Colonic mucosa (tissue), 4 donors: ENCODE measurements around the gene PLTP. TPM values are rescaled to one million over a fixed set of nuclear protein-coding genes. Genes with fewer than 3 reads are reported as not detected.
A peak's percentile ranks its signal among the peaks of the same experiment; 100 is the strongest.

Experiments used
- DNase-seq: peaks from one replicate; pipeline ENCODE4 v3.0.0-alpha.2; 2020
- H3K27ac ChIP-seq: fragments of 200-600 bp; one replicate; pipeline ENCODE4 v1.8.0; 2021
- H3K27me3 ChIP-seq: fragments of 200-600 bp; one replicate; pipeline ENCODE4 v1.8.0; 2021
- H3K36me3 ChIP-seq: fragments of 200-600 bp; one replicate; pipeline ENCODE4 v1.8.0; 2021
- H3K4me1 ChIP-seq: fragments of 200-600 bp; one replicate; pipeline ENCODE4 v1.8.0; 2021; ENCODE audit warnings: mild to moderate bottlenecking
- H3K4me3 ChIP-seq: fragments of 200-600 bp; one replicate; pipeline ENCODE4 v1.8.0; 2021
- H3K9ac ChIP-seq, 2 donors: one replicate each; pipeline ENCODE4 v1.7.0; 2013; ENCODE audit warnings: control low read depth in 2 of 2, low read depth in 2 of 2, low read length in 2 of 2
- H3K9me3 ChIP-seq: fragments of 200-600 bp; one replicate; pipeline ENCODE4 v1.8.0; 2021
- CTCF ChIP-seq: fragments of 200-600 bp; IDR thresholded peaks from one replicate; pipeline ENCODE4 v1.8.0; 2022; ENCODE audit warnings: antibody characterized with exemption, mild to moderate bottlenecking
- intact Hi-C: fragments of 100-400 bp; cut with DNase I; formaldehyde crosslinking; loops from one replicate; pipeline ENCODE4 v1.14.1; 2022
- total RNA-seq, 2 donors: library from RNA; stranded (reverse); fragmentation: NEBNext Ultra II Directional in 1 of 2; extraction: Animal tissue kit (Norgen Biotek cat#: 25700) in 1 of 2; gene quantifications; one replicate each; pipeline ENCODE4 v1.2.1, GENCODE V29; 2021
- donor health status: healthy.
- donor health status: DM: no; HTN: no; CAD: no.
- donor health status: DM: no; HTN: no; CAD: no.

PLTP gene
- total RNA-seq, 2 donors from 2014 or later = 17.4 to 36.2 TPM

DNA sequence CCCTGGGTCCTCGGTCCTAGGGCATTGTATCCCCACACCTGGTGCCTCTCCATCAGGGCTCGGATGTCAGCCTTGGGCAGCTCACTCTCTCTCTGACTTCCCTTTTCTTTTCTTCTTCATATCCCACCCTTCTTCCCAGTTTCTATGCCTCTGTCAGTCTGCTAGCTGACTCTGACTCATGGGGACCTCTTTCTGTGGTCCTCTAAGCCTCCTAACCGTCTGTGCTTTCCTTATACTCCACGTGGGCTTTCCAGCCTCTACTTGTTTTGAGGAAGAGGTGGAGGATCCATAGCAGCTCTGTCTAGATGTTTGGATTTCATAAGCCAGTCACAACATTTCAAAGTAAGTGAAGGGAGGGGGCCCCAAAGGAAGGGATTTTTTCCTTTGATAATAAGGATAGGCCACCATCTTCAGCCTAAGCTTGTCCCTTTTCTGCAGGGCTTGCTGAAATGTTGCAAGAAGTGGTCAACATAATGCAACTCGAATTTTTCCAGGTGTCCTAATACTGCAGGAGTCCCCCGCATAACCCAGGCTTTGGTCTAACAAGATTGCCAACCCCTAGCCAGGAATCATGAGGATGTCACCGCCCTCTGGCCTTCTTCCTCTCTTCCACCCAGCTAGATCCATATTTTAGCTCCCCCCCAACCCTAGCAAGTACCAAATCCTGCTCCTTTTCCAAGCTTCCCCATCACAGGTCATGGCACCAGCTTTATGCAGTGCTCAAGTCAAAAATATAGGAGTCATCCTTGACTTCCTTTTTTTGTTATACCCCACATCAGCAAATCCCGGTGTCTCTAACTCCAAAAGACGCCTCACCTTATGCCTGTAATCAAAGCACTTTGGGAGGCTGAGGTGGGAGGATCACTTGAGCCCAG is 8.7 kb upstream of the PLTP start:
- peak overlapping the region; percentile 37 for H3K27ac ChIP-seq
- no peaks in the 10 kb centered on the region for H3K27me3 ChIP-seq
- TF ChIP-seq CTCF = no peak
- H3K9ac ChIP-seq = peak overlapping the region in 1 of 2 donors; percentile 24
- no peak overlapping the region for H3K4me3 ChIP-seq
- H3K36me3 ChIP-seq = no peaks in the 10 kb centered on the region
- DNase-seq = no peak
- H3K9me3 ChIP-seq = no peaks in the 10 kb centered on the region
- no peaks in the 10 kb centered on the region for H3K4me1 ChIP-seq
- intact Hi-C loops = no loop called here

- Histone ChIP-seq H3K4me1 (no peaks in the 10 kb centered on the region), H3K9ac (peak overlapping the region in 1 of 2 donors; percentile 24), H3K36me3 (no peaks in the 10 kb centered on the region), H3K27me3 (no peaks in the 10 kb centered on the region), H3K27ac (peak overlapping the region; percentile 37), H3K9me3 (no peaks in the 10 kb centered on the region), H3K4me3 (no peak overlapping the region)
- no peak for TF ChIP-seq CTCF
- DNase-seq = peak; percentile 54
- intact Hi-C loops = no loop called here
Measured at GRCh38 chr20:45919542-45920399, 7.8 kb upstream of the PLTP start.

GRCh38 chr20:45918779-45919537 is 7.0 kb upstream of the PLTP start:
- Histone ChIP-seq H3K36me3 (no peaks in the 10 kb centered on the region), H3K9me3 (no peaks in the 10 kb centered on the region), H3K4me1 (no peaks in the 10 kb centered on the region), H3K27me3 (no peaks in the 10 kb centered on the region), H3K9ac (no peak overlapping the region), H3K4me3 (no peak overlapping the region), H3K27ac (peak overlapping the region; percentile 75)
- intact Hi-C loops = no loop called here
- DNase-seq = no peak
- TF ChIP-seq CTCF = no peak

DNA sequence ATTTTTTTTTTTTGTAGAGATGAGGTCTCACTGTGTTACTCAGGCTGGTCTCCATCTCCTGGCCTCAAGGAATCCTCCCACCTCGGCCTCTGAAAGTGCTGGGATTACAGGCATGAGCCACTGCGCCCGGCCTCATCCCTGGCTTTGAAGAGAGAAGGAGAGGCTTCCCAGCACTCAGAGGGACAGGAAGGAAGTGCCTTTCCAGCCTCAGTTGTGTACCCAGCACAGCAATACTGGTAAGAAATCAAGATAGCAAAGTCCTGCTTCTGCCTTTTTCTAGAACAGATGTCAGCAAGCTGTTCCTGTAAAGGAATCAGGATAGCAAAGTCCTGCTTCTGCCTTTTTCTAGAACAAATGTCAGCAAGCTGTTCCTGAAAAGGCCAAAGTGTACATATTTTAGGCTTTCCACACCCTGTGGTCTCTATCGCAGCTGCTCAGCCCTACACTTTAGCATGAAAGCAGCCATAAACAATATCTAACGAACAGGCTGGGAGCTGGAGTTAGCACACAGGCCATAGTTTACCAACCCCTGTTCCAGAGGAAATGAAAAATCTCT is 6.3 kb upstream of the PLTP start:
- intact Hi-C loops = no loop called here
- Histone ChIP-seq H3K27ac (peak overlapping the region; percentile 75), H3K27me3 (no peaks in the 10 kb centered on the region), H3K4me3 (no peak overlapping the region), H3K4me1 (no peaks in the 10 kb centered on the region), H3K9me3 (no peaks in the 10 kb centered on the region), H3K9ac (peak overlapping the region in 1 of 2 donors; percentile 51), H3K36me3 (no peaks in the 10 kb centered on the region)
- TF ChIP-seq CTCF = no peak
- DNase-seq = no peak

DNA sequence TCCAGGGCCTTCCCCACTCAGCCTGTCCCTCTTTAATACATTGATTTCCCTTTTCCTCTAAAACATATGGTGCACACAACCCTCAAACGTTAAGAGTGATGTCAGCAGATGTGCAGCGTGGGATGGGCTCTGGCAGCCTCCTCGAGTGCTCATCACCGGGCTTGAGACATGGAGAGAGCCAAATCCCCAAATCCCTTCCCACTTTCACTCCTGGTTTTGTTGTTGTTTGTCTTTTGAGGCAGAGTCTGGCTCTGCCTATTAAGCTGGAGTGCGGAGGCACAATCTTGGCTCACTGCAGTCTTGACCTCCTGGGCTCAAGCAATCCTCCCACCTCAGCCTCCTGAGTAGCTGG is 5.8 kb upstream of the PLTP start:
- no peaks in the 10 kb centered on the region for H3K36me3 ChIP-seq
- H3K27me3 ChIP-seq = no peaks in the 10 kb centered on the region
- no peaks in the 10 kb centered on the region for H3K9me3 ChIP-seq
- TF ChIP-seq CTCF = no peak
- DNase-seq = no peak
- H3K4me3 ChIP-seq = no peak overlapping the region
- intact Hi-C loops = no loop called here
- peak overlapping the region in 1 of 2 donors; percentile 51 for H3K9ac ChIP-seq
- H3K4me1 ChIP-seq = no peaks in the 10 kb centered on the region
- H3K27ac ChIP-seq = peak overlapping the region; percentile 75
